ENCODE data around the gene CDK2. TPM values are rescaled to one million over a fixed set of nuclear protein-coding genes. Genes with fewer than 3 reads are reported as not detected.

Gene CDK2
- total and polyA plus RNA-seq, 2 of the 4 experiments (the other 2 are of a cell fraction) = 42.5 to 61.7 TPM

DNA sequence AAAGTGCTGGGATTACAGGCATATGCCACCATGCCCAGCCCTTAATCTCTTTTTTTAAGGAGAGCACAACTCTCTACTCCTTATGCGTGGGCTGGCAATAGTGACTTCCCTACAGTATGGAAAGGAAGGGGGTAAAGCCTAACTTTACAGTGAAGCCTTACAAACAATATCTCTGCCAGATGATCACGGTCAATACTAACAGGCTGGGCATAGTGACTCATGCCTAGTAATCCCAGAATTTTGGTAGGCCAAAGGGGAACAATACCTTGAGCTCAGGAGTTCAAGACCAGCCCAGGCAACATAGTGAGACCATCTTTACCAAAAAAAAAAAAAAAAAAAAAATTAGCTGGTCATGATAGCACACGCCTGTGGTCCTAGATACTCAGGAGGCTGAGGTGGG, 44.5 kb upstream of the CDK2 start:
- no peaks in the 10 kb centered on the region for H3K27me3 ChIP-seq (ENCODE audit: control insufficient read depth, insufficient read depth, low read length)
- ATAC-seq (ENCODE audit: low read depth) = no peak
- H2BK15ac ChIP-seq (ENCODE audit: low read depth, low read length) = no peak overlapping the region
- no peak overlapping the region for H2AFZ ChIP-seq (replicated peaks; ENCODE audit: low read length, poor library complexity)
- WGBS, 2 experiments (ENCODE audit: extremely low coverage in 2 of 2, insufficient read length in 1 of 2) = no CpG with 5 or more reads among the region's 3 CpGs
- no peak overlapping the region for H3K56ac ChIP-seq (ENCODE audit: extremely low read depth, insufficient read depth, low read length)
- CTCF ChIA-PET = interaction anchor here (0.7 kb wide), 1 partner anchor 183 kb away, joined by 3 read pairs; no protein-coding TSS in a partner anchor
- peaks cover 4% of the 10 kb centered on the region for H3K36me3 ChIP-seq (ENCODE audit: control insufficient read depth, insufficient read depth, low read length)
- no peaks in the 10 kb centered on the region for H3K4me1 ChIP-seq (ENCODE audit: control insufficient read depth, insufficient read depth, low read length)
- H3K18ac ChIP-seq (ENCODE audit: low read depth, low read length) = no peak overlapping the region
- no peak overlapping the region for H2AK9ac ChIP-seq (replicated peaks; ENCODE audit: low read depth, low read length, poor library complexity)
- no peak overlapping the region for H4K91ac ChIP-seq (ENCODE audit: insufficient read depth, low read depth, low read length)
- intact Hi-C loops (cut with micrococcal nuclease) = no loop called here
- no peak for DNase-seq
- POLR2A ChIA-PET (ENCODE audit: unreplicated experiment) = no interaction called here
- 0 out of 2 replicates have a peak overlapping the region, but pooled peaks have one; percentile 20 for H2AK5ac ChIP-seq (ENCODE audit: low read depth, low read length)
- H3K27ac ChIP-seq (ENCODE audit: insufficient read depth, low read length) = no peak overlapping the region
- H3K4me3 ChIP-seq (ENCODE audit: insufficient read depth, low read depth, low read length) = no peak overlapping the region
- H3K4me2 ChIP-seq (ENCODE audit: low read depth, low read length) = no peak overlapping the region
- H3K14ac ChIP-seq (replicated peaks; ENCODE audit: low read depth, low read length) = no peak overlapping the region
- no peak overlapping the region for H3K4ac ChIP-seq (ENCODE audit: low read depth, low read length)
- no TSS peak for BruUV-seq (replicated peaks)
- H3K9me1 ChIP-seq (ENCODE audit: insufficient read depth, low read length) = peaks cover 14% of the 10 kb centered on the region; the same call in 1 of the 2 replicates
- H2BK5ac ChIP-seq (ENCODE audit: low read depth, low read length, poor library complexity, severe bottlenecking) = no peak overlapping the region
- no peak overlapping the region for H3K9ac ChIP-seq (ENCODE audit: low read depth, low read length)
- H4K5ac ChIP-seq (ENCODE audit: low read depth, low read length) = no peak overlapping the region
- no peak for TF ChIP-seq NFE2L2 (IDR thresholded peaks at IDR 0.05; ENCODE audit: low read depth, low read length)
- TF ChIP-seq POLR2A (IDR thresholded peaks at IDR 0.05; ENCODE audit: low read depth, low read length) = no peak
- TF ChIP-seq, protein P1, sequence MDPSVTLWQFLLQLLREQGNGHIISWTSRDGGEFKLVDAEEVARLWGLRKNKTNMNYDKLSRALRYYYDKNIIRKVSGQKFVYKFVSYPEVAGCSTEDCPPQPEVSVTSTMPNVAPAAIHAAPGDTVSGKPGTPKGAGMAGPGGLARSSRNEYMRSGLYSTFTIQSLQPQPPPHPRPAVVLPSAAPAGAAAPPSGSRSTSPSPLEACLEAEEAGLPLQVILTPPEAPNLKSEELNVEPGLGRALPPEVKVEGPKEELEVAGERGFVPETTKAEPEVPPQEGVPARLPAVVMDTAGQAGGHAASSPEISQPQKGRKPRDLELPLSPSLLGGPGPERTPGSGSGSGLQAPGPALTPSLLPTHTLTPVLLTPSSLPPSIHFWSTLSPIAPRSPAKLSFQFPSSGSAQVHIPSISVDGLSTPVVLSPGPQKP (IDR thresholded peaks at IDR 0.05; ENCODE audit: borderline replicate concordance, low read depth, low read length) = no peak
- no peak for TF ChIP-seq RCOR1 (IDR thresholded peaks at IDR 0.05; ENCODE audit: insufficient replicate concordance, low read length)
- TF ChIP-seq CHD1 (IDR thresholded peaks at IDR 0.05; ENCODE audit: low read depth, low read length) = no peak
- TF ChIP-seq CEBPB (IDR thresholded peaks at IDR 0.05; ENCODE audit: low read depth, low read length) = no peak
- no peak for TF ChIP-seq CTCF (conservative IDR thresholded peaks at IDR 0.05; ENCODE audit: low read depth, low read length)
- no peak for TF ChIP-seq MAZ (IDR thresholded peaks at IDR 0.05; ENCODE audit: borderline replicate concordance, low read depth, low read length)
- TF ChIP-seq USF2 (IDR thresholded peaks at IDR 0.05; ENCODE audit: low read depth, low read length) = no peak
- TF ChIP-seq BHLHE40 (IDR thresholded peaks at IDR 0.05; ENCODE audit: low read depth, low read length) = no peak
- H3K79me1 ChIP-seq (ENCODE audit: low read depth in 1 of 2, low read length in 2 of 2) = peaks cover 38 to 66% of the 10 kb centered on the region in 2 experiments
- H4K8ac ChIP-seq (ENCODE audit: low read depth in 2 of 2, low read length in 2 of 2) = no peak overlapping the region
- dilution Hi-C loops (cut with HindIII; ENCODE audit: low sequenced_read_pairs, unreplicated experiment) = no loop called here
- in situ Hi-C loops (cut with MboI; ENCODE audit: low sequenced_read_pairs) = loop anchor here (10.0 kb wide), 1 partner anchor 97 kb away; the partner anchor contains the start of gene DNAJC14
- H4K20me1 ChIP-seq (ENCODE audit: insufficient read depth, low read length) = peaks cover under 1% of the 10 kb centered on the region; the same call in 1 of the 2 replicates
- no peak overlapping the region for H2BK20ac ChIP-seq (ENCODE audit: low read depth, low read length)
- no peaks in the 10 kb centered on the region for H3K9me3 ChIP-seq (ENCODE audit: control insufficient read depth, insufficient read depth, low read length)
- no peak overlapping the region for H2BK120ac ChIP-seq (ENCODE audit: low read depth, low read length)
- no peak overlapping the region for H3K23ac ChIP-seq (ENCODE audit: low read depth, low read length)
